DOHH2 (cell line): ENCODE results near the gene HIC1.

Experiments
- H3F3A ChIP-seq: fragments of 200-600 bp; sonication (generic), shearing (Covaris generic); 2 replicates; pipeline ENCODE4 v1.6.0; 2016; ENCODE audit warnings: antibody characterized with exemption, mild to moderate bottlenecking; ENCODE audit not compliant: control insufficient read depth, insufficient read depth
- H3K27ac ChIP-seq: fragments of 200-600 bp; sonication (generic); 2 replicates; pipeline ENCODE4 v1.5.1; 2014; ENCODE audit warnings: low read depth, mild to moderate bottlenecking, low read length, moderate library complexity
- H3K27me3 ChIP-seq: fragments of 200-600 bp; sonication (generic); 2 replicates; pipeline ENCODE4 v1.6.1; 2014; ENCODE audit warnings: mild to moderate bottlenecking, low read length, mixed read lengths; ENCODE audit not compliant: control insufficient read depth
- H3K36me3 ChIP-seq: fragments of 200-600 bp; sonication (generic); 2 replicates; pipeline ENCODE4 v1.6.1; 2014; ENCODE audit warnings: mild to moderate bottlenecking, low read length, moderate library complexity, mixed read lengths; ENCODE audit not compliant: control insufficient read depth
- H3K4me1 ChIP-seq: fragments of 200-600 bp; sonication (generic); 2 replicates; pipeline ENCODE4 v1.6.1; 2014; ENCODE audit warnings: mild to moderate bottlenecking, low read length, mixed read lengths; ENCODE audit not compliant: control insufficient read depth
- H3K4me2 ChIP-seq: fragments of 200-600 bp; sonication (generic); 2 replicates; pipeline ENCODE4 v1.6.0; 2014; ENCODE audit warnings: mild to moderate bottlenecking, low read length, moderate library complexity
- H3K4me3 ChIP-seq: fragments of 200-600 bp; sonication (generic); 2 replicates; pipeline ENCODE4 v1.5.1; 2014; ENCODE audit warnings: mild to moderate bottlenecking, low read length, mixed read lengths
- H3K79me2 ChIP-seq: fragments of 200-600 bp; sonication (generic); 2 replicates; pipeline ENCODE4 v1.6.1; 2014; ENCODE audit warnings: mild to moderate bottlenecking, low read length, mixed read lengths; ENCODE audit not compliant: control insufficient read depth
- H3K9me2 ChIP-seq: fragments of 200-600 bp; sonication (generic); replicated peaks from 2 replicates; pipeline ENCODE4 v1.6.1; 2014; ENCODE audit warnings: mild to moderate bottlenecking, low read length, mixed read lengths; ENCODE audit not compliant: control insufficient read depth
- H3K9me3 ChIP-seq: fragments of 200-600 bp; sonication (generic); 2 replicates; pipeline ENCODE4 v1.6.1; 2014; ENCODE audit warnings: antibody characterized with exemption, low read length, mixed read lengths; ENCODE audit not compliant: control insufficient read depth, insufficient read depth
- H4K20me1 ChIP-seq: fragments of 200-600 bp; sonication (generic); 2 replicates; pipeline ENCODE4 v1.6.0; 2014; ENCODE audit warnings: low read depth, mild to moderate bottlenecking, antibody characterized with exemption, low read length, moderate library complexity; ENCODE audit not compliant: control insufficient read depth, insufficient read depth
- CTCF ChIP-seq: fragments of 200-600 bp; sonication (generic); IDR thresholded peaks from one replicate; pipeline ENCODE4 v1.5.1; 2014; ENCODE audit warnings: antibody characterized with exemption, mild to moderate bottlenecking, low read depth, low read length; ENCODE audit not compliant: poor library complexity, severe bottlenecking
- EZH2phosphoT487 ChIP-seq: fragments of 200-600 bp; sonication (generic); IDR thresholded peaks from 2 replicates; pipeline ENCODE4 v1.6.1; 2017; ENCODE audit warnings: borderline replicate concordance, mild to moderate bottlenecking, antibody characterized with exemption, low read length, moderate library complexity, mixed read lengths

The HIC1 gene

GRCh38 chr17:2061441-2061958 lies 6.6 kb downstream of the HIC1 start:
- peaks cover 31% of the 10 kb centered on the region for H3K27me3 ChIP-seq
- no peaks in the 10 kb centered on the region for H3K9me2 ChIP-seq
- peaks cover 25% of the 10 kb centered on the region for H3K4me1 ChIP-seq
- H3K36me3 ChIP-seq, result peaks cover 8% of the 10 kb centered on the region
- H3K4me3 ChIP-seq, result no peak overlapping the region
- H3K27ac ChIP-seq, result no peak overlapping the region
- no peaks in the 10 kb centered on the region for H3K9me3 ChIP-seq
- TF ChIP-seq EZH2phosphoT487 (no peak), CTCF (no peak)
- no peak overlapping the region for H3K4me2 ChIP-seq
- no peaks in the 10 kb centered on the region for H3K79me2 ChIP-seq
- H4K20me1 ChIP-seq, result peaks cover 2% of the 10 kb centered on the region
- no peaks in the 10 kb centered on the region for H3F3A ChIP-seq

- peaks cover 21% of the 10 kb centered on the region for H3K27me3 ChIP-seq
- H3F3A ChIP-seq, result no peaks in the 10 kb centered on the region
- no peaks in the 10 kb centered on the region for H3K9me3 ChIP-seq
- peaks cover 2% of the 10 kb centered on the region for H4K20me1 ChIP-seq
- no peak overlapping the region for H3K27ac ChIP-seq
- H3K4me2 ChIP-seq, result no peak overlapping the region
- TF ChIP-seq CTCF, result no peak
- TF ChIP-seq EZH2phosphoT487, result no peak
- H3K9me2 ChIP-seq, result no peaks in the 10 kb centered on the region
- H3K79me2 ChIP-seq, result no peaks in the 10 kb centered on the region
- peaks cover 20% of the 10 kb centered on the region for H3K4me1 ChIP-seq
- peaks cover 8% of the 10 kb centered on the region for H3K36me3 ChIP-seq
- no peak overlapping the region for H3K4me3 ChIP-seq
Measured at GRCh38 chr17:2062571-2063183, 7.8 kb downstream of the HIC1 start.

GRCh38 chr17:2063261-2064146 lies 8.6 kb downstream of the HIC1 start:
- H3K4me2 ChIP-seq, result no peak overlapping the region
- no peak overlapping the region for H3K27ac ChIP-seq
- H3K9me2 ChIP-seq, result no peaks in the 10 kb centered on the region
- peaks cover 10% of the 10 kb centered on the region for H3K36me3 ChIP-seq
- peaks cover 17% of the 10 kb centered on the region for H3K4me1 ChIP-seq
- H3F3A ChIP-seq, result no peaks in the 10 kb centered on the region
- H3K79me2 ChIP-seq, result no peaks in the 10 kb centered on the region
- peaks cover 13% of the 10 kb centered on the region for H3K27me3 ChIP-seq
- H3K9me3 ChIP-seq, result no peaks in the 10 kb centered on the region
- H4K20me1 ChIP-seq, result peaks cover 2% of the 10 kb centered on the region
- no peak for TF ChIP-seq CTCF
- no peak for TF ChIP-seq EZH2phosphoT487
- H3K4me3 ChIP-seq, result no peak overlapping the region
